Astrocyte of the spinal cord (primary cell): Measurements from ENCODE around the gene CCDC138.
A peak's percentile ranks its signal among the peaks of the same experiment; 100 is the strongest.

Experiments used
- DNase-seq: peaks from one replicate; pipeline ENCODE4 v3.0.0; 2011; ENCODE audit warnings: low read depth, low spot score
- H3K4me3 ChIP-seq: 2 replicates; pipeline ENCODE4 v1.5.1; 2011; ENCODE audit warnings: low read depth, mild to moderate bottlenecking, low read length, moderate library complexity
- in situ Hi-C: cut with HindIII; loops from 2 replicates; pipeline ENCODE4 v1.10.0; 2017; ENCODE audit warnings: low sequenced_read_pairs
- TF ChIP-seq, protein P1 (sequence below): IDR thresholded peaks from 2 replicates; pipeline ENCODE4 v1.5.1; 2012; ENCODE audit warnings: low read depth, mild to moderate bottlenecking, low read length, inconsistent platforms

CCDC138 gene

GRCh38 chr2:108845923-108846322 lies 59.4 kb downstream of the CCDC138 start:
- TF ChIP-seq, protein P1, sequence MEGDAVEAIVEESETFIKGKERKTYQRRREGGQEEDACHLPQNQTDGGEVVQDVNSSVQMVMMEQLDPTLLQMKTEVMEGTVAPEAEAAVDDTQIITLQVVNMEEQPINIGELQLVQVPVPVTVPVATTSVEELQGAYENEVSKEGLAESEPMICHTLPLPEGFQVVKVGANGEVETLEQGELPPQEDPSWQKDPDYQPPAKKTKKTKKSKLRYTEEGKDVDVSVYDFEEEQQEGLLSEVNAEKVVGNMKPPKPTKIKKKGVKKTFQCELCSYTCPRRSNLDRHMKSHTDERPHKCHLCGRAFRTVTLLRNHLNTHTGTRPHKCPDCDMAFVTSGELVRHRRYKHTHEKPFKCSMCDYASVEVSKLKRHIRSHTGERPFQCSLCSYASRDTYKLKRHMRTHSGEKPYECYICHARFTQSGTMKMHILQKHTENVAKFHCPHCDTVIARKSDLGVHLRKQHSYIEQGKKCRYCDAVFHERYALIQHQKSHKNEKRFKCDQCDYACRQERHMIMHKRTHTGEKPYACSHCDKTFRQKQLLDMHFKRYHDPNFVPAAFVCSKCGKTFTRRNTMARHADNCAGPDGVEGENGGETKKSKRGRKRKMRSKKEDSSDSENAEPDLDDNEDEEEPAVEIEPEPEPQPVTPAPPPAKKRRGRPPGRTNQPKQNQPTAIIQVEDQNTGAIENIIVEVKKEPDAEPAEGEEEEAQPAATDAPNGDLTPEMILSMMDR, result no peak
- in situ Hi-C loops, result no loop called here
- H3K4me3 ChIP-seq, result no peak overlapping the region

GRCh38 chr2:108847000-108847399 lies 60.4 kb downstream of the CCDC138 start:
- no peak for DNase-seq
- in situ Hi-C loops, result no loop called here
- TF ChIP-seq, protein P1, result no peak
- no peak overlapping the region for H3K4me3 ChIP-seq

More at GRCh38 chr2:108845923-108846322, 59.4 kb downstream of the CCDC138 start:
- no peak for DNase-seq

- TF ChIP-seq, protein P1, result no peak
- H3K4me3 ChIP-seq, result no peak overlapping the region
- DNase-seq, result no peak
- in situ Hi-C loops, result no loop called here
Observed at GRCh38 chr2:108852375-108852774, 65.8 kb downstream of the CCDC138 start.

DNA sequence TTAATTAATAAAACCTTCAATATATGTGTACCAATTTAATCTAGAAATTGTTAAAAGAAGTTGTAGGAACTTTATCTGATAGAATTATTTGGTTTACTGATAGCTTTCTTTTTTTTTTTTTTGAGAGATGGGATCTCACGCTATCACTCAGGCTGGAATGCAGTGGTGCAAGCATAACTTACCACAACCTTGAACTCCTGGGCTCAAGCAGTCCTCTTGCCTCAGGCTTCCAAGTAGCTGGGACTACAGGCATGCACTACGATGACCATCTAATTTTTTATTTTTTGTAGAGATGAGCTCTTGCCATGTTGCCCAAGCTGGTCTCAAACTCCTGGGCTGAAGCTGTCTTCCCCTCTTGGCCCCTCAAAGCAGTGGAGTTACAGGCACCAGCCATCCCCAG lies 66.8 kb downstream of the CCDC138 start:
- TF ChIP-seq, protein P1, result no peak
- in situ Hi-C loops, result no loop called here
- DNase-seq, result no peak
- no peak overlapping the region for H3K4me3 ChIP-seq

- in situ Hi-C loops, result no loop called here
- TF ChIP-seq, protein P1, result no peak
Observed at GRCh38 chr2:108854484-108854883, 67.9 kb downstream of the CCDC138 start.

GRCh38 chr2:108855194-108855593 lies 68.6 kb downstream of the CCDC138 start:
- peak; percentile 8 for DNase-seq
- no peak overlapping the region for H3K4me3 ChIP-seq
- in situ Hi-C loops, result no loop called here
- TF ChIP-seq, protein P1, result no peak

More at GRCh38 chr2:108854484-108854883, 67.9 kb downstream of the CCDC138 start:
- DNase-seq, result no peak
- no peak overlapping the region for H3K4me3 ChIP-seq

GRCh38 chr2:108858894-108859293 lies 72.3 kb downstream of the CCDC138 start:
- TF ChIP-seq, protein P1, result no peak
- no peak overlapping the region for H3K4me3 ChIP-seq
- DNase-seq, result peak; percentile 7
- in situ Hi-C loops, result no loop called here
